Loucy (cell line): ENCODE results near the gene ARID1B.

Experiments
- H2AFZ ChIP-seq: fragments of 200-600 bp; sonication (generic); 2 replicates; pipeline ENCODE4 v1.6.0; 2016; ENCODE audit warnings: antibody characterized with exemption, mild to moderate bottlenecking, low read length, moderate library complexity
- H3F3A ChIP-seq: fragments of 200-600 bp; 2 replicates; pipeline ENCODE4 v1.6.0; 2016; ENCODE audit warnings: antibody characterized with exemption, low read depth, mild to moderate bottlenecking
- H3K27me3 ChIP-seq: fragments of 200-600 bp; sonication (generic); 2 replicates; pipeline ENCODE4 v1.6.1; 2014; ENCODE audit warnings: low read length, mild to moderate bottlenecking; ENCODE audit not compliant: insufficient read depth, poor library complexity, severe bottlenecking
- H3K36me3 ChIP-seq: fragments of 200-600 bp; sonication (generic); 2 replicates; pipeline ENCODE4 v1.6.1; 2016; ENCODE audit warnings: low read length; ENCODE audit not compliant: insufficient read depth
- H3K4me1 ChIP-seq: fragments of 200-600 bp; sonication (generic); 2 replicates; pipeline ENCODE4 v1.5.1; 2014; ENCODE audit warnings: low read length, mild to moderate bottlenecking; ENCODE audit not compliant: insufficient read depth, poor library complexity, severe bottlenecking
- H3K4me2 ChIP-seq: fragments of 200-600 bp; sonication (generic); 2 replicates; pipeline ENCODE4 v1.6.0; 2014; ENCODE audit warnings: antibody characterized with exemption, low read length, low read depth, mild to moderate bottlenecking; ENCODE audit not compliant: poor library complexity, severe bottlenecking
- H3K4me3 ChIP-seq: fragments of 200-600 bp; sonication (generic); 2 replicates; pipeline ENCODE4 v1.5.1; 2014; ENCODE audit warnings: low read length, mild to moderate bottlenecking, mixed read lengths; ENCODE audit not compliant: poor library complexity, severe bottlenecking
- H3K79me2 ChIP-seq: fragments of 200-600 bp; sonication (generic); 2 replicates; pipeline ENCODE4 v1.6.1; 2014; ENCODE audit warnings: low read length; ENCODE audit not compliant: insufficient read depth
- H3K9ac ChIP-seq: fragments of 200-600 bp; sonication (generic); 2 replicates; pipeline ENCODE4 v1.6.0; 2014; ENCODE audit warnings: mild to moderate bottlenecking, low read depth, low read length, moderate library complexity; ENCODE audit not compliant: poor library complexity, severe bottlenecking
- H3K9me2 ChIP-seq: fragments of 200-600 bp; sonication (generic); replicated peaks from 2 replicates; pipeline ENCODE4 v1.6.1; 2016; ENCODE audit warnings: low read depth, low read length, mixed read lengths
- H3K9me3 ChIP-seq: fragments of 200-600 bp; sonication (generic); 2 replicates; pipeline ENCODE4 v1.6.1; 2014; ENCODE audit warnings: mild to moderate bottlenecking, antibody characterized with exemption, low read length, low read depth; ENCODE audit not compliant: insufficient read depth
- H4K20me1 ChIP-seq: fragments of 200-600 bp; sonication (generic); 2 replicates; pipeline ENCODE4 v1.6.0; 2014; ENCODE audit warnings: antibody characterized with exemption, low read length, mild to moderate bottlenecking; ENCODE audit not compliant: insufficient read depth, poor library complexity, severe bottlenecking
- CTCF ChIP-seq: fragments of 200-600 bp; sonication (generic); conservative IDR thresholded peaks from 2 replicates; pipeline ENCODE4 v1.5.1; 2014; ENCODE audit warnings: mild to moderate bottlenecking, antibody characterized with exemption, low read length
- EZH2phosphoT487 ChIP-seq: fragments of 200-600 bp; IDR thresholded peaks from 2 replicates; pipeline ENCODE4 v1.6.1; 2018; ENCODE audit warnings: antibody characterized with exemption, mild to moderate bottlenecking, moderate library complexity, borderline replicate concordance

The ARID1B gene

GRCh38 chr6:156794546-156795354 is 17.6 kb downstream of the ARID1B start:
- H3F3A ChIP-seq = no peaks in the 10 kb centered on the region
- H3K9me2 ChIP-seq = no peaks in the 10 kb centered on the region
- peaks cover 39% of the 10 kb centered on the region for H3K4me1 ChIP-seq
- H3K79me2 ChIP-seq = peaks cover 100% of the 10 kb centered on the region
- no peaks in the 10 kb centered on the region for H3K27me3 ChIP-seq
- H4K20me1 ChIP-seq = peaks cover 88% of the 10 kb centered on the region
- H3K4me3 ChIP-seq = no peak overlapping the region
- H2AFZ ChIP-seq = no peak overlapping the region
- H3K36me3 ChIP-seq = peaks cover 18% of the 10 kb centered on the region; the same call in 1 of the 2 replicates
- TF ChIP-seq CTCF (no peak), EZH2phosphoT487 (no peak)
- no peak overlapping the region for H3K9ac ChIP-seq
- no peak overlapping the region for H3K4me2 ChIP-seq
- H3K9me3 ChIP-seq = no peaks in the 10 kb centered on the region

GRCh38 chr6:156795825-156796224 is 18.6 kb downstream of the ARID1B start:
- H3F3A ChIP-seq = no peaks in the 10 kb centered on the region
- no peak for TF ChIP-seq EZH2phosphoT487
- no peak for TF ChIP-seq CTCF
- no peaks in the 10 kb centered on the region for H3K27me3 ChIP-seq
- no peaks in the 10 kb centered on the region for H3K9me2 ChIP-seq
- H3K4me3 ChIP-seq = no peak overlapping the region
- peaks cover 21% of the 10 kb centered on the region; the same call in 1 of the 2 replicates for H3K36me3 ChIP-seq
- H2AFZ ChIP-seq = no peak overlapping the region
- H3K4me2 ChIP-seq = no peak overlapping the region
- H3K79me2 ChIP-seq = peaks cover 100% of the 10 kb centered on the region
- no peak overlapping the region for H3K9ac ChIP-seq
- H3K4me1 ChIP-seq = peaks cover 29% of the 10 kb centered on the region
- no peaks in the 10 kb centered on the region for H3K9me3 ChIP-seq
- peaks cover 87% of the 10 kb centered on the region for H4K20me1 ChIP-seq

GRCh38 chr6:156796627-156797026 is 19.4 kb downstream of the ARID1B start:
- H3K9me3 ChIP-seq = no peaks in the 10 kb centered on the region
- H3K36me3 ChIP-seq = peaks cover 21% of the 10 kb centered on the region; the same call in 1 of the 2 replicates
- no peak overlapping the region for H3K9ac ChIP-seq
- H3K4me3 ChIP-seq = no peak overlapping the region
- H3K79me2 ChIP-seq = peaks cover 100% of the 10 kb centered on the region
- H2AFZ ChIP-seq = no peak overlapping the region
- peaks cover 86% of the 10 kb centered on the region for H4K20me1 ChIP-seq
- peaks cover 21% of the 10 kb centered on the region for H3K4me1 ChIP-seq
- no peak overlapping the region for H3K4me2 ChIP-seq
- no peaks in the 10 kb centered on the region for H3K27me3 ChIP-seq
- H3F3A ChIP-seq = no peaks in the 10 kb centered on the region
- H3K9me2 ChIP-seq = no peaks in the 10 kb centered on the region
- no peak for TF ChIP-seq EZH2phosphoT487
- TF ChIP-seq CTCF = no peak
